Spleen (tissue), 11 donors: ENCODE data around the gene KCTD20. TPM values are rescaled to one million over a fixed set of nuclear protein-coding genes. Genes with fewer than 3 reads are reported as not detected.
"Not testable (repeated sequence)": the region's sequence is repeated elsewhere in the genome, so short reads cannot be mapped to it uniquely, and the experiment has no call there.

Experiments
- DNase-seq: peaks from one replicate; pipeline ENCODE4 v3.0.0-alpha.2; 2020
- H3K27ac ChIP-seq, 8 donors: fragments of 200-600 bp; sonication (generic) in 7 of 8; 1 replicate in 4 of 8; 2 replicates in 4 of 8; pipeline versions ENCODE4 v1.5.0 to v1.8.0; 2016 to 2021; ENCODE audit warnings: inconsistent platforms in 4 of 8, mild to moderate bottlenecking in 4 of 8, moderate library complexity in 1 of 8
- H3K27me3 ChIP-seq, 7 donors: fragments of 200-600 bp; sonication (generic) in 6 of 7; replicated peaks in 1 of 7; 1 replicate in 4 of 7; 2 replicates in 3 of 7; pipeline versions ENCODE4 v1.5.0 to v1.8.0; 2016 to 2021; ENCODE audit warnings: inconsistent platforms in 3 of 7, mild to moderate bottlenecking in 1 of 7
- H3K36me3 ChIP-seq, 6 donors: fragments of 200-600 bp; sonication (generic) in 5 of 6; 1 replicate in 4 of 6; 2 replicates in 2 of 6; pipeline versions ENCODE4 v1.5.0 to v1.8.0; 2016 to 2021; ENCODE audit warnings: inconsistent platforms in 2 of 6
- H3K4me1 ChIP-seq, 6 donors: fragments of 200-600 bp; sonication (generic) in 5 of 6; 1 replicate in 3 of 6; 2 replicates in 3 of 6; pipeline versions ENCODE4 v1.5.0 to v1.8.0; 2016 to 2021; ENCODE audit warnings: inconsistent platforms in 3 of 6
- H3K4me3 ChIP-seq, 8 donors: fragments of 200-600 bp; sonication (generic) in 7 of 8; 1 replicate in 4 of 8; 2 replicates in 4 of 8; pipeline versions ENCODE4 v1.5.0 to v1.8.0; 2016 to 2021; ENCODE audit warnings: inconsistent platforms in 4 of 8, mild to moderate bottlenecking in 4 of 8, moderate library complexity in 2 of 8
- H3K9me3 ChIP-seq, 8 donors: fragments of 200-600 bp; sonication (generic) in 7 of 8; 1 replicate in 4 of 8; 2 replicates in 4 of 8; pipeline versions ENCODE4 v1.5.0 to v1.8.0; 2016 to 2021; ENCODE audit warnings: inconsistent platforms in 4 of 8
- POLR2A ChIP-seq, 3 donors: fragments of 450-650 bp; IDR thresholded peaks; one replicate each; pipeline ENCODE4 v1.5.1; 2017; ENCODE audit warnings: antibody characterized with exemption in 3 of 3, mild to moderate bottlenecking in 1 of 3
- POLR2AphosphoS5 ChIP-seq, 3 donors: sonication (generic); formaldehyde crosslinking; IDR thresholded peaks; one replicate each; pipeline ENCODE4 v1.5.1; 2017; ENCODE audit warnings: antibody characterized with exemption in 3 of 3
- WGBS, 5 donors: extraction: QIAGEN DNeasy Blood & Tissue Kit in 3 of 5; methylation state at CpG; one replicate each; pipeline versions ENCODE4 v1.1.5 to v1.1.7; 2013 to 2018; 5-methylcytosine and 5-hydroxymethylcytosine counted together
- intact Hi-C: fragments of 100-400 bp; cut with DNase I; formaldehyde crosslinking; loops from one replicate; pipeline ENCODE4 v1.15.0; 2023; ENCODE audit warnings: low total_unique reads
- polyA plus RNA-seq, 3 donors: library from polyadenylated mRNA; stranded (reverse); fragments of 200-250 nt; gene quantifications; one replicate each; pipeline ENCODE4 v1.2.1, GENCODE V29; 2013
- total RNA-seq, 7 donors: library from RNA; depleted of rRNA in 3 of 7; stranded (reverse); fragments of >200 nt in 3 of 7; fragmentation: NEBNext Ultra II Directional in 4 of 7; extraction: Animal tissue kit (Norgen Biotek cat#: 25700) in 4 of 7; gene quantifications; one replicate each; pipeline versions ENCODE4 v1.1.0 to v1.2.1, GENCODE V29; 2016 to 2021
- TF ChIP-seq, protein P1 (sequence below), 11 experiments: fragments of 200-600 bp in 7 of 11; fragments of 450-650 bp in 4 of 11; sonication (generic) in 4 of 11; IDR thresholded peaks in 8 of 11; conservative IDR thresholded peaks in 3 of 11; 1 replicate in 7 of 11; 2 replicates in 4 of 11; pipeline versions ENCODE4 v1.4.0 to v1.8.0; 2016 to 2021; ENCODE audit warnings: antibody characterized with exemption in 11 of 11, inconsistent platforms in 4 of 11, mild to moderate bottlenecking in 1 of 11
- donor health status: healthy with polysubstance abuse.
- donor health status: DM: no; HTN: no; CAD: no; lungs with moderate emphysema.
- donor health status: DM: no; HTN: no; CAD: no.
- donor health status: Bipolar disorder and iron deficiency.
- donor health status: healthy.
- donor health status: DM: no; HTN: no; CAD: no.
- donor health status: DM: yes; HTN: yes; CAD: no.

Gene KCTD20
- total and polyA plus RNA-seq, 10 donors = 12.8 to 65.9 (median 51.4) TPM

- Histone ChIP-seq H3K36me3 (no peaks in the 10 kb centered on the region), H3K27ac (no peak overlapping the region), H3K27me3 (peaks cover 0 to 8% (median 0%) of the 10 kb centered on the region in 7 donors), H3K4me3 (no peak overlapping the region), H3K9me3 (no peaks in the 10 kb centered on the region), H3K4me1 (no peaks in the 10 kb centered on the region)
- WGBS, 5 donors = 91 to 96% (median 95%) methylated on average over 4 of the region's 4 CpGs
- intact Hi-C loops = no loop called here
- no peak for TF ChIP-seq POLR2AphosphoS5 (IDR thresholded peaks at IDR 0.05)
- DNase-seq = no peak
Observed at GRCh38 chr6:36404164-36404563, 38.6 kb upstream of the KCTD20 start.

- H3K27ac ChIP-seq, DNase-seq, H3K27me3 ChIP-seq, H3K4me3 ChIP-seq, intact Hi-C loops, H3K4me1 ChIP-seq, H3K36me3 ChIP-seq: not testable (repeated sequence)
- peaks cover 0 to 20% (median 9%) of the 10 kb centered on the region in 8 donors for H3K9me3 ChIP-seq
- 49 to 65% (median 56%) methylated on average over 5 of the region's 5 CpGs for WGBS, 5 donors
Observed at GRCh38 chr6:36409718-36410117, 33.1 kb upstream of the KCTD20 start.

GRCh38 chr6:36413489-36414480 is 29.0 kb upstream of the KCTD20 start:
- TF ChIP-seq POLR2A (IDR thresholded peaks at IDR 0.05) (no peak), POLR2AphosphoS5 (IDR thresholded peaks at IDR 0.05) (no peak)
- TF ChIP-seq, protein P1, sequence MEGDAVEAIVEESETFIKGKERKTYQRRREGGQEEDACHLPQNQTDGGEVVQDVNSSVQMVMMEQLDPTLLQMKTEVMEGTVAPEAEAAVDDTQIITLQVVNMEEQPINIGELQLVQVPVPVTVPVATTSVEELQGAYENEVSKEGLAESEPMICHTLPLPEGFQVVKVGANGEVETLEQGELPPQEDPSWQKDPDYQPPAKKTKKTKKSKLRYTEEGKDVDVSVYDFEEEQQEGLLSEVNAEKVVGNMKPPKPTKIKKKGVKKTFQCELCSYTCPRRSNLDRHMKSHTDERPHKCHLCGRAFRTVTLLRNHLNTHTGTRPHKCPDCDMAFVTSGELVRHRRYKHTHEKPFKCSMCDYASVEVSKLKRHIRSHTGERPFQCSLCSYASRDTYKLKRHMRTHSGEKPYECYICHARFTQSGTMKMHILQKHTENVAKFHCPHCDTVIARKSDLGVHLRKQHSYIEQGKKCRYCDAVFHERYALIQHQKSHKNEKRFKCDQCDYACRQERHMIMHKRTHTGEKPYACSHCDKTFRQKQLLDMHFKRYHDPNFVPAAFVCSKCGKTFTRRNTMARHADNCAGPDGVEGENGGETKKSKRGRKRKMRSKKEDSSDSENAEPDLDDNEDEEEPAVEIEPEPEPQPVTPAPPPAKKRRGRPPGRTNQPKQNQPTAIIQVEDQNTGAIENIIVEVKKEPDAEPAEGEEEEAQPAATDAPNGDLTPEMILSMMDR (IDR thresholded peaks at IDR 0.05 in 8 of 11, conservative IDR thresholded peaks at IDR 0.05 in 3 of 11) = no peak
- Histone ChIP-seq H3K27ac (no peak overlapping the region), H3K4me1 (no peaks in the 10 kb centered on the region), H3K27me3 (no peaks in the 10 kb centered on the region), H3K9me3 (peaks cover 0 to 20% (median 9%) of the 10 kb centered on the region in 8 donors), H3K36me3 (no peaks in the 10 kb centered on the region), H3K4me3 (no peak overlapping the region)
- DNase-seq = no peak
- 80 to 90% (median 87%) methylated on average over 4 of the region's 4 CpGs for WGBS, 5 donors
- intact Hi-C loops = no loop called here

DNA sequence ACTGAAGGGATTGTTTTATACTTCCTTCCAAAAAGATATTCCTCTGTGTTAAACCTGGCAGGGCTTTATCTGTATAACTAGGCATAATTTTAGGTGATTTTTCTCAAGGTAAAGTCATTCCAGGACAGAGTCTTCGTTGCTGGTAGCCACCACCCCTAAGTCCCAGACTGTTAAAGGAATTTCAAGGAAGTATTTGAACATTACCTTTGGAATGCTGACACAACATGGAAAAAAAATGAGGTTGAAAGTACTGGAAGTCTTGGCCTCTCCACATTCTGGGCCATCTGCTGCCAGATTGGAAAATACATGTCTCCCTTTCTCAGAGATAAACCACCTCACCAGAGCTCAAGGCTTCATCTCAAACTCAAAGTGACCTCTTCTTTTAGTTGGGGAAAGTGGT is 28.3 kb upstream of the KCTD20 start:
- peaks cover 0 to 3% (median 0%) of the 10 kb centered on the region in 6 donors for H3K4me1 ChIP-seq
- no peak overlapping the region for H3K4me3 ChIP-seq
- intact Hi-C loops = no loop called here
- TF ChIP-seq POLR2A (IDR thresholded peaks at IDR 0.05) = no peak
- TF ChIP-seq, protein P1 (IDR thresholded peaks at IDR 0.05 in 8 of 11, conservative IDR thresholded peaks at IDR 0.05 in 3 of 11) = no peak
- TF ChIP-seq POLR2AphosphoS5 (IDR thresholded peaks at IDR 0.05) = no peak
- no peak overlapping the region for H3K27ac ChIP-seq
- no peaks in the 10 kb centered on the region for H3K36me3 ChIP-seq
- peaks cover 0 to 20% (median 9%) of the 10 kb centered on the region in 8 donors for H3K9me3 ChIP-seq
- no peaks in the 10 kb centered on the region for H3K27me3 ChIP-seq
- WGBS, 5 donors = 53 to 78% (median 69%) methylated on average over 1 of the region's 1 CpG
- no peak for DNase-seq

DNA sequence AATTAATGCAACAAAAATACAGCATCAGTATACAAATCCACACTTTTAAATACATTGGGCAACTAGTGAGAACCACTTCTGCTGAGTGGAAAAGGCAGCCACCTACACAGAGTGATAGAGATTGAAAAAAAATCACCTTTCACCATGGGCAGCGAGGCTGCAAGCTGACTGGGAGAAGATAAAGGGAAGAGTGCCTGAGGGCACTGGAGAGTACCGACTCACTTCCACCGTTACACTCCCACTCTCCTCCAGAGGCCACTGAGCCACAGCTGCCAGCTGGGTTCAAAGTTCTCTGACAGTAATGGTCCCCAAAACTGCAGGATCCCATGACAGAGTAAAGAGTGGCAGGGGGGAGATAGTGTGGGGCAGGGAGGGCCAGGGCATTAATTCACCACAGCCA is 24.2 kb upstream of the KCTD20 start:
- WGBS, 5 donors = 77 to 87% (median 86%) methylated on average over 3 of the region's 3 CpGs
- intact Hi-C loops = no loop called here
- DNase-seq = no peak
- no peaks in the 10 kb centered on the region for H3K36me3 ChIP-seq
- TF ChIP-seq, protein P1 (IDR thresholded peaks at IDR 0.05 in 8 of 11, conservative IDR thresholded peaks at IDR 0.05 in 3 of 11) = no peak
- no peak for TF ChIP-seq POLR2AphosphoS5 (IDR thresholded peaks at IDR 0.05)
- no peak for TF ChIP-seq POLR2A (IDR thresholded peaks at IDR 0.05)
- peaks cover 0 to 14% (median 11%) of the 10 kb centered on the region in 6 donors for H3K4me1 ChIP-seq
- peaks cover 0 to 6% (median 1%) of the 10 kb centered on the region in 8 donors for H3K9me3 ChIP-seq
- H3K27ac ChIP-seq = no peak overlapping the region
- no peak overlapping the region for H3K4me3 ChIP-seq
- no peaks in the 10 kb centered on the region for H3K27me3 ChIP-seq
